Activated T-cell treated with anti-CD3 and anti-CD28 coated beads for 1 hour (primary cell): ENCODE data around the gene YES1.
A peak's percentile ranks its signal among the peaks of the same experiment; 100 is the strongest.

Source experiments
- DNase-seq: peaks from one replicate; pipeline ENCODE4 v3.0.0-alpha.2; 2020; ENCODE audit warnings: low read depth

Gene YES1

DNA sequence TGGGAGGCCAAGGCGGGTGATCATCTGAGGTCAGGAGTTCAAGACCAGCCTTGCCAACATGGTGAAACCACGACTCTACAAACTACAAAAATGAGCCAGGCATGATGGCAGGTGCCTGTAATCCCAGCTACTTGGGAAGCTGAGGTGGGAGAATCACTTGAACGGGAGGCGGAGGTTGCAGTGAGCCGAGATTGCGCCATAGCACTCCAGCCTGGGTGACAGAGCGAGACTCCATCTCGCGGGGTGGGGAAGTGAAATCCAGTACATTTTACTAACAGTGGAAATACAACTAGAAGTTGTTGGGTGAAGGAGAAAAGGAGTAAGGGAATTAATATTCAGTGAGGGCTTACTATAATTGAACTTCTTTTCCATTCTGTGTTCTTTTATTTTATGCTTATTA is 86.4 kb downstream of the YES1 start:
- no peak for DNase-seq

DNA sequence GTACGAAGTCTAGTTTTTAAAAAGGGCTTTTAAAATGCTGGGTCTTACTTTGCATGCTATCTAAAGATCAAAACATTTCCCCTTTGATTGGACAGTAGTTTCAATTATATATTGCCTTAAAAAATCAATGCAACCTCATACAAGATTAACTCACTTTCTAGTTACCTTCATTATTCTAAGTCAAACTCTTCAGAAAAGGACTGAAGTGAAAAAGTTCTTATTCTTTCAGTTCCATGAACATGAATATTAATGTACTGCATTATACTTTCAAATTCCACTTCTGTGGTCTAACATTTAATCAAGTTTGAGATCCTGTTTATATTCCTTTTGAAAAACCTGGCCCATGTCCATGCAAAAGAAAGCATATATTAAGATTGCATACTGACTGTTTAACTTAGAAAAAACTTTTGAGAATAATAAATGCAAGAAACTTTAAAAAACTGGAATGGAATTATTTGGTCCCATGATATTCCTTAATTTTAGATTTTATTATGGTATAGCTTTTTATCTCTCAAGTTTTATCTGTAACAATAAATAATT is 88.4 kb downstream of the YES1 start:
- DNase-seq = no peak

DNA sequence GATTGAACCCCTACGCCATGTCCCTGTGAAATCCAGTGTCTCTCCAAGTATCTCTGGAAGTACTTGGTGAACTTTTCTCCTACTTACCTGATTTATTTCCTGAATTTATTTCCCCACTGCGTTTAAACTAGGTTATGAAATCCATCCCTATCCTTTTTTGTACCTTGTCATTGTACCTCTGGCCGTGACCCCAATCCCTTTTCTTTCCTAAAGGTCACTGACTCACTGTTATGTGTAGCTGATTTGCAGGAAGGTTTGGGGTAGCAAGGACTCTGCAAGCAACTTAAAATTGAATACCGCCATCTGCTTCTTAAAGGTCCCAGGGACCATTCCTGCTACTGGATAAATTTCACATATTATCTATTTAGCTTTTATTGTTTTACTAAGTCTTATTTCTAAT is 95.0 kb downstream of the YES1 start:
- no peak for DNase-seq

DNA sequence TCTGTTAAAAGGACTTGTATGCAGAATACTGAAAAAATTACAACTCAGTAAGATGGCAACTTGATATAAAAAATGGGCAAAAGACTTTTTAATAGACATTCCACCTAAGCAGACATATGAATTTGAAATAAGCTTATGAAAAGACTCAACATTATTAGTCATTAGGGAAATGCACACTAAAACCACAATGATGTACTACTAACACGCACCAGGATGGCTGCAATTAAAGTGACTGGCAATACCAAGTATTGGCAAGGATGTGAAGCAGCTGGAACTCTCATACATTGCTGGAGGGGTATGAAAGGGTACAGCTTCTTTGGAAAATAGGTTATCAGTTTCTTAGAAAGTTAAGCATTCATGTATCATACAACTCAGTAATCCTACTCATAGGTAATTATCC is 96.4 kb downstream of the YES1 start:
- no peak for DNase-seq

DNA sequence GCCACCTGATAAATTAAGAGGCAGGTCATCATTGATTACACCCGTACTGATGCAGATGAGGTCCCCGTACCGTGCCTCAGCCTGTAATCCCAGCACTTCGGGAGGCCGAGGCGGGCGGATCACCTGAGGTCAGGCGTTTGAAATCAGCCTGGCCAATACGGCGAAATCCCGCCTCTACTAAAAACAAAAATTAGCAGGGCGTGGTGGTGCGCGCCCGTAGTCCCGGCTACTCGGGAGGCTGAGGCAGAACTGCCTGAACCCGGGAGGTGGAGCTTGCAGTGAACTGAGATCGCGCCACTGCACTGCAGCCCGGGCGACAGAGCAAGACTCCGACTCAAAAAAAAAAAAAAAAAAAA is 98.9 kb downstream of the YES1 start:
- DNase-seq = no peak

DNA sequence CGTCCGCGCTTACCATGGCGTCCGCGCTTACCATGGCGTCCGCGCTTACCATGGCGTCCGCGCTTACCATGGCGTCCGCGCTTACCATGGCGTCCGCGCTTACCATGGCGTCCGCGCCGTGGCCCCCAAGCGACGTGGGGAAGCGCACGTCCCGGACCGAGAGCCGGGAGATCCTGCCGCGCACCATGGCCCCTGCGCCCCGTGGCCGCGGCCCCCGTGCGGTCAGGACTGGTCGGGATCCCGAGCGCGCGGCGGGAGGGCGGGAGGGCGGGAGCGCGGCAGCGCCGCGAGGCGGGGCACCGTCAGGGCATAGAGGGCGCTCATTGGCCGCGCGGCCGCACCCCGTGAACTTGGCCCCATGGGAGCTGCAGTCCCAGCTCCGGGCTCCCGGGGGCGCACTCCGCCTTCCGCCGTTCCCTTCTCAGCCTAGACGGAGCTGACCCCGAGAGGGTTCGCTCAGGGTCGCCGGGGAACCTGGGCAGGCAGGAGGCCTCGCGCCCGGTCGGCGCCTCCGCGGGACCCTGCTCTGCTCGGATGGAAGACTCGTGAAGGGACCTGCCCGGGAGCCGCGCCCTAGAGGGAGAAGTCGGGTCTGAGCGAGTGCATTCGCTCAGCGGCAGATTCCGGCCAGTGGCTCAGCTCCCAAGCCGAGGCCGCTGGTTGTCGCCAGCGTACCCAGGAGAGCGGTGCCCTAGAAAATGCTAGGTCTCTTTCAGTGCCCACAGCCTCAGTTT is 99.5 kb downstream of the YES1 start, which contains the start of gene ENOSF1:
Gene ENOSF1 (minus strand): TSS at position 230 of the 734 bp plus-strand sequence. CDS start 43 bp downstream, at position 187.
- peak; percentile 67 for DNase-seq

DNA sequence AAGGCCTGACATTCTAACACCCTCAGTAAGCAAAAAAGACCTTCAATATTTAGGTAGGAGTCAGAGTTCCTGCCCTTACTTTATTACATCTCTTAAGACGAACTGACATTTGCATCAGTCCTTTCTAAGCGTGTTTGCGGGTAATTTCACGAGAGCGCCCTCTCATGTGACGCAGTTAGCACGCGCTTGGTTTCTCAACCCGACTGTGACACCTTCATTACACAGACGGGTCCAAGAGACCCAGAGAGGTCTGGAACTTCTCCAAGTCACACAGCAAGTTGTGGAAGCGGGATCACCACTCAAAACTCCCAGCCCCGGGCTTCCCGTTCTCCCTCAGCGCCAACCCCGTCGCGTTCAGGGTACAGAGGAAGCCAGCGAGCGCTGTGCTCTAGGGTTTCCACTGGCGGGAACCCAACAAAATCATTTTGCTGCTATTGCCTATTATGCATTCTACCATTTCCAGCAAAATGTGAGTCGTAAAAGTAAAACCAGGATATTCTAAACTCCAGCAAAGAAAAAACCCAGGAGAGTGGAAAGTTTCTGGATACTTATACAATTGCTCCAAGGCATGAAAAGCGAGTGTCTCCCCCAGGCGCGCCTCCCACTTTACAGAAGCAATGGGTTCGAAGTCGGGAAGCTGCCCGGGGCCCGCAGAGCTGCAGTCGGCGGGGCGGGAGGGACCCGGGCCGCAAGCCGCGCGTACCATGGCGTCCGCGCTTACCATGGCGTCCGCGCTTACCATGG is 100.2 kb downstream of the YES1 start:
- peak; percentile 49 for DNase-seq

DNA sequence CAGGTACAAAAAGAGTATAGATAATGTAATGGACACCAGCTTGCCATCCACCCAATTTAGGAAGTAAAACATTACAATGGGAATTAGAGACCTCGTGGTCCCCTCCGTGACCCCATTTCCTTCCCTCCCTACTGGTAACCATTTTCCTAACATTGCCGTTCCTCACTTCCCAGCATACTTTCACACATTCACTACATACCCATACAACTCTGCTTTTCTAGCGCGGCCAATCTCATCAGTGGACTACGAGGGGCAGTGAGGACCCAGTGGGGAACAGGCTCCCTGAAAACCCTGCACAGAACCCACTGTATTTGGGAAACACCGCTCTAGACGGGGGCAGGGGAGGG is 100.8 kb downstream of the YES1 start:
- no peak for DNase-seq

DNA sequence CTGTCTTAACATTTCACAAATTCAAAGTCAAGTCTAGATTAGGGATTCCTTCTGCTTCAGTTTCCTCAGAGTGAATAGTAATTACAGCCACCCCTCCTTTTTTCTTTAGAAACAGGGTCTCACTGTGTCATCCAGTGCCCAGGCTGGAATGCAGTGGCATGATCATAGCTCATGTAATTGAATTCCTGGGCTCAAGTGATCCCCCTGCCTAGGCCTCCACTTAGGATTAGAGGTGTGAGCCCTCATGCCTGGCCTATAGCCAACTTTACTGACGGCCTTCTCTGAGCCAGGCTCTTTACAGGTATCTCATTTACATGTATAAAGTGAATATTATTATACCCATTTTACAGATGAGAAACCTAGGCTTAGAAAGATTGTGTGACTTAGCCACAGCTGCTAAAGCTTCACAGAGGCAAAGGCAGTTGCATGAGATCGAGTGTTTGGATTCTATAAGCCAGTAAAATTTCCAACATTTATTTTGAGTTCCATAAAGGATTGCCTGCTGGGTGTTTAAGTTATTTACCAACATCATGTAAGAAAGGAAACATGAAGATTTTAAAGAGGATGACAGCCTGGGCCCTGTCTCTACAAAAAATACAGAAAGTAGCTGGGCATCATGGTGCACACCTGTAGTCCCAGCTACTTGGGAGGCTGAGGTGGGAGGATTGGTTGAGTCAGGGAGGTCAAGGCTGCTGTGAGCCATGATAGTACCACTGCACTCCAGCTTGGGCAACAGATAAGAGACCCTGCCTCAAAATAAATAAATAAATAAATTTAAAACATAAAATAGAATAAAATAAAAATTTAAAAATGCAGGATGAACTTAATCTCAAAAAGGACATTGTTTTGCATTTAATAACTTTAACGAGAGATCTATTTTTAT is 101.4 kb downstream of the YES1 start:
- DNase-seq = no peak

DNA sequence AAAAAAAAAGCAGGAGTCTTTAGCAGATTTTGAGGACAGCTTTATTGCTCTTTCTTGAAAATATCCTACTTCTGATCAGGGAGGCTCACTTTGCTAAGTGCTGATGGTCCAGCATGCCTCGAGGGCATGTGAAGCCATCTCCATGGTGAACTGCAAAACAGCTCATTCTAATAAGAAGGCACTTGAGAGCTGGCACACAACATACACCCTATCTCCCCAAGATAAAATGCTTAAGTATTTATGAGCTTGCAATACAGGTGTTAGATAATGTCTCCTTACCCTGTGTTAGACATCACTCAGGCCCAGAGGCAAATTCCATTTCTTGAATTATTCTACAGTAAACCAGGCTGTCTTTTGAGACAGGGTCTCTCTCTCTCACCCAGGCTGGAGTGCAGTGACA is 102.3 kb downstream of the YES1 start:
- DNase-seq = no peak

DNA sequence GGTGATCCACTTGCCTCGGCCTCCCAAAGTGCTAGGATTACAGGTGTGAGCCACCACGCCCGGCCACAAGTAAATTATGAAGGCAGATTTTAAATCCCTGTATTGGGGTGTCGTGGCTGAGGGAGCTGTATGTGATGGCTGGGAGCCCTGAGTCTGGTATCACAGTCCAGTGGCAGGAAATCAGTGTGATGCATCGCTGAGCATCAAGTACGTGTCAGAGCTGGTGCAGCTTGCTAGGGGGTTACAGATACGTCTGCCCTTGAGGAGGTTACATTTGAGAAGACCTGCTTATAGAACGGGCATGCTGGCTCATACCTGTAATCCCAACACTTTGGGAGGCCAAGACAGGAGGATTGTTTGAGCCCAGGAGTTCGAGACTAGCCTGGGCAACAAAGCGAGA is 103.9 kb downstream of the YES1 start:
- DNase-seq = no peak

DNA sequence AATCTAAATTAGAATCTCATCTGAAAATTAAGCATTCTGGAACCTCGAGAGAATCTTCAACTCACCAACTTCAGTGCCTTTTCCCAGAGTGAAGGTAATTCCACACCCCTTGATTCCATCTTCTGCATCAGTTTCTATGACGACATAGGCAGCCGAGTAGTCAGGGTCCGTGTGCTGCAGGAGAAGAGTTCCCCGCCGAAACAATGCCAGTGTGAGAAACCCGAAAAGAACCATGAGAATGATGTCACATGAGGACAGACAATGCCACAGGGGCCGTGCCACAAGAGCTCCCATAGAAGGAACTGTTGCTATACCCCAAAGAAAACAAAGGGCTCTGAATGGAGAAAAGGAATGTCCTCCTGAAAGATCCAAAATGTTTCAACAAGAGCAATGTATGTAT is 105.6 kb downstream of the YES1 start:
- DNase-seq = no peak

DNA sequence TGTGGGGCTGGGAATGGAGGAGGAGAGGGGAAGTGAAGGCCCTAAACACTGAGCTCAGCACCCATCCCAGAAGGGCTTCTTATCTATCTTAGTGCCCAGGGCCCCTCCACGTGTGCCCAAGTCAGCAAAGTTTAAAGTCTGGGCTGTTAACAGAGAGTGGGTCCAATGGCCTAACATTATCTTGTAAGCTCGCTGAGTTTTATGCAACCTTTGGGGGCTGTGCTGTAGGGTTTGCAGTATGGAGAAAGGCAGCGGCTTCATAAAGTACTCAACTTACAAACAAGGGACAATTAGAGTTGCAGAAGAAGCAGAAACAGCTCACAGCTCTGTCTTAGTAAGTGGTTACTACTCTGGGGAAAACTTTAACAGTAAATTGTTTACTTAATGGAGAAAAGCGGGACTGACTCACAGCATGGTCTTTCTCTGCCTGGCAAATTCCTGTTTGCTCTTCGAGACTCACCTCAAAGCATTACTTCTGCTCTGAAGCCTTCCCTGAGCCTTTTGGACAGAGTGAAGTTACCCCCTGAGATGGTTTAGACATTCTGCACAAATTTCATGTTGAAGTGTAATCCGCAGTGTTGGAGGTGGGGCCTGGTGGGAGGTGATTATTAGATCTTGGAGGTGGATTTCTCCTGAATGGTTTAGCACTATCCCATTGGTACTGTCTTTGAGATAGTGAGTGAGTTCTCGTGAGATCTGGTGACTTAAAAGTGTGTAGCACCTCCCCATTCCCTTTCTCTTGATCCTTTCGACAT is 108.7 kb downstream of the YES1 start:
- DNase-seq = no peak

DNA sequence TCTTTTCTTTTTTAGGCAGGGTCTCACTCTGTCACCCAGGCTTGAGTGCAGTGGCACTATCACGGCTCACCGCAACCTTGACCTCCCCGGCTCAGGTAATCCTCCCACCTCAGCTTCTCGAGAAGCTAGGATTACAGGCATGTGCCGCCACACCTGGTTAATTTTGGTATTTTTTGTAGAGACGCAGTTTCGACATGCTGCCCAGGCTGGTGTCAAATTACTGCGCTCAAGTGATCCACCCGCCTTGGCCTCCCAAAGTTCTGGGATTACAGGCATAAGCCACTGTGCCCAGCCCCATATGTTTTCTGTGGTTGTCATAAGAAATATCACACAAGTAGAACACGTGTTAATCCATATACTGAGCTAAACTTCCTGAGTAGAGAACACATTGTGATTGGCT is 114.2 kb downstream of the YES1 start:
- no peak for DNase-seq

DNA sequence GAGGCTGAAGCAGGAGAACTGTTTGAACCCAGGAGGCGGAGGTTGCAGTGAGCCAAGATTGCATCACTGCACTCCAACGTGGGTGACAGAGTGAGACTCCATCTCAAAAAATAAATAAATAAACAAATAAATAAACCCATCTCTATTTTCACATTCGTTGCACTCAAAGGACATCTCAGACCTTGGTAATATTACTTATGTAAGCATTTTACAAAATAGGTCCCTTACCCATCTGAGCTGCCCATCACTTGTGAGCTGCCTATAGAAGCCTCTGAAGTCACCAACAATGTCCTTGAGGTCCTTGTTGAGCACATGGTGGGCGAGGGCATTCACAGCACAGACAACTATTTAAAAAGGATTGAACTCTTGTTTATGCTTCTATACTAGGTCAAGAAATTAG is 115.0 kb downstream of the YES1 start:
- DNase-seq = no peak

DNA sequence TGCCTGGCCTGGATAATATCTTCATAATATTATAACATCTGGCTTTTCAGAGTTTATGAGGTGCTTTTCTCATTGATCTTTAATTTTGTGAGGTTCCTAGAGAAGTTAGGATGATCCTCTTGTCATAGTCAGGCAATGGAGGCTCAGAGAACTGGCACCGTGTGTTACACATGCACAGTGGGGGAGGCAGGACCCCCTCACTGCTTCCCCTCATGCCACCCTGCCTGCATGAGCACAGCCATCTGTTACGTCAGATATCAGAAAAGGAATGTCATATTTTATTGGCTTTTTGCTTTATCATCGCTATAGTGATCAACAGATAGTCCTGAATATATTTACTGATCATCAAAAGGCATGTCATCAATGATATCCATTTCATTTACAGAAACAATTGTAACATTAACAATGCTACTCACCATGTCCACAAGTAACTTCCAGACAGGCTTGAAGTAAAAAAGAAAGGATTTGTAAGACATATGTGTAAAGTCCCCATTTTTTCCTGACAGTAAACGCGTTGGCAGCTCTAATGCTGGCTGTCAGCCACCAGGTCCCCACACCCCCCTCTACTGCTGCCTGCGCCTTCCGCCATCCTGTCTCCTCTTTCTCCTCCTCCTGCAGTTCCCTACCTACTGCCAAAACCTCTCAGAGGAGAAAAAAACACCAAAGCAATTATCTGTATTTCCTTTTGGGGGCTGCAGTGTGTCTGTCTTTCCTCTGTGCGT is 118.4 kb downstream of the YES1 start:
- no peak for DNase-seq

DNA sequence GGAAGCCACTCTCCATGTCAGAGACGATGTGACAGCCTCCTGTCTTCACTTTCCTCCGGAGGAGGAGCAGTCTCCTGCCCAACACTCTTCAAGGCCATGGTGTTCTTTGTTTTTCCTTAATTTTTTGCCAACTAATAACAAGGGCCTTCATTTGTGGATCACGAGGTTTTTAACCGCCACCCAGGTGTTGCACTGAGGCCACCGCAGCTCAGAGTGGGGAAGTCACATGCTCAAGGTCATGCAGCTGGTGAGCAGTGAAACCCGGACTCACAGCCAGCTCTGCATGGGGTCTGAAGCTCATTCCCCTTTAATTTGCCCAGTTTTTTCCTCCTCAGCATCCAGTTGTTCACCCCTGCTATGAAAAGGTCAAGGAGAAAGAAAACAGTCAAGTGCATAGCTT is 119.2 kb downstream of the YES1 start:
- DNase-seq = no peak

DNA sequence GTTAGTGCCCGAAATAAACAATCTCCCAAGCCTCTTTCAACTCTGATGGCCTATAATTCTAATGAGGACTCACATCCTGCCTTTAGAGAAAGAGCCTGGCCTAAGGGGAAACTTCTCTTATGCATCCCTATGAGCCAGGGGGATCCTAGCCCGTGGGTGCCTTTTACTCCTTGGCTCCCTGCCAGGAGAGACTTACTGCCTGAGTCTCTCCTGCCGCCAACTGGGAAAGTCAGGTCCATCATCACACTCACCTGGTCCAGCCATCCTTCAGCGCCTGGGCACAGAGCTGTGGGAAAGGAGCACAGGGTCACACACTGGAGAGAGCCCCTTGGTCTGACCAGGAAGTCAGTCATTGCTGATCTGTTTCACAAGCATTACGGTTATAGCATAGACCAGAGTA is 123.7 kb downstream of the YES1 start:
- DNase-seq = no peak

DNA sequence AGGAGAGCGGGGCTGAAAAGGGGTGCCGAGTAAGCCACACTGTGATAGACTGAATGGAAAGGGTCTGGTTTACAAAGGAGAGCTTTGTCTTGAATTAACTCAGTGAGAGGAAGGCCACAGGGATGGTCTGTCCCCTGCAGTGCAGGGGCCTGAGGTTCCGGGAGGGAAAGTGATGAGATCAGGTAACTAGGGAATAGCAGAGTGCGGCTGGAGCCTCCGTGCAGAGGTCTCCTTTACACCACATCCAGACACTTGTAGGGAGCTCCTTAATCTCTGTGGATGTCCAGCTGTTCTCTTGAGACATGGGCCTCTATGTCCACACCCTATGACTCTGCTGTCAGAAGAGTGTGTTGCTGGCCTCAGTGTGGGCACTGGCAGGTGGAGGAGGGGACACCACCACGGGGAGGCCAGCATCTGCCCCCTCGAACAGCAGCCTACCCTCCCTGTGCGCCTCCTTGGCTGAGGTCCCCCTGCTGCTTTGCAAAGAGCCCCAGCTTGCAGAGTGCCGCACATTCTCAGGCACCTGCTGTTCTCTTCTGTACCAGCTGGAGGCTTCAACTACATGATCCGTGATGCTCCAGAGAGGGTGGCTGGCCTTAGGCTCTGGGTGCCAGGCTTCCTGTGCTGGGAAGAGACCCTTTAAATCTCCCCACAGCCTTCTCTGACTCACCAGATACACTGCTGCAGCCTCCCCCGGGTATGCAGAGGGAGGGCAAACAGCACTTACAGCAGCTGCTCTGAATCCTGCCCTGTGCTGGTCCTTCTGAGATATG is 125.5 kb downstream of the YES1 start:
- DNase-seq = no peak

DNA sequence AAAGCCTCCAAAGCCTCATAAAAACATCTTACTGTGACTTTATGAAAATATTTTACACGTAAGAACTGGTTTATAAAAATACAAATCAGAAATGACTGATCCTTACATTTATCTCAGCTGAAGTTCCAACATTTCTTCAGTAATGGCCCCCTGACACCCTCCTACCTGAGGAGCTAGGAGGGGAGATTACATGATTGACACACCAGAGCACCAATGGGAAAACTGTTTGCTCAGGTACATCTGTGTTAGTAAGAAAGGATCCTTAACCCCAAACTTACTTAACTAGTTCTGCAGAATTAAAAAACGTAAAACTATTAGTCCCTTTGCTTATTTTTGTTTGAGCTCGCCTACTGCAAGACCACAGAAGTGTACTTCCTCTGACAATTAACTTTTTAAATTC is 126.6 kb downstream of the YES1 start:
- no peak for DNase-seq
